Measurements from ENCODE around the gene FDX2.
"Not testable (repeated sequence)": the region's sequence is repeated elsewhere in the genome, so short reads cannot be mapped to it uniquely, and the experiment has no call there.

FDX2 gene

DNA sequence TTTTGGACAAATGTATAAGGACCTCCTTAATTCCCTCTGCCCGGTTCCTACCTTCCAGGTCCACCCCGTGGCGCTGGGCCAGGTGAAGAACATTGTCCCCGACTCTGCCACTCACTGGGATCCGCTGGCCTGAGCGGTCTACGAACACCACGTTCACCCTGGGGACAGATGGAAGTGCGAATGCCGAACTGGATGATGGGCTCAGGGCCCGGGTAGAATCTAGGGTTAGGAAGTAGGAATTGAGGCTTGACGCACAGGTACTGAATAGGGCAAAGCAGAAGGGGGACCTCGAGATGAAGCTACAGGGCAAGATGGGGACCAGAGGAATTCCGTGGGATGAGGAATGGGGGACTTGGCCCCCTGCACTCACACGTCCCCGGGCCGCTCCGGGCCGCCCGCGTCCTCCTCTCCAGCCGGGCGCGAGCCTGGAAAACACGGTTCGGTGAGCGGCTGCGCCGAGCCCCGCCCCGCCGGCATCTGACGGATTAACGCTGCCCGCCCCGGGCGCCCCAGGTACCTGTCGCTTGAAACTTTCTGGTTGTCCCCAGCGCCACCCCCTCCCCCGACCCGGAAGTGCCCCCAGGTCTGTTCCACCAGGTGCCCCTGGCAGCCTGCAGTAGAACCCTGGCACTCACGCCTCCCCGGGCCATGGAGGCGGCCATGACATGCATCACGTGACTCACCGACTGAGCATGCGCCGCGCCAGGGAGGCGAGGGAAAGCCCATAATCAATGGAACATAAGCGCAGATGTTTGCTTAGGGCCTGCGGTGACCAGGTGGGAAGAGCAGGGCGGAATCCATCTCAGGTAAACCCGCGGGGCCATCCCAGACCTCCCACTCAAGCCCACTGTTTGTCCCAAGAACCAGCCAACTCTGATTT, at the start of gene FDX2:
FDX2 (minus strand) TSS at position 681 of the 880 bp plus-strand sequence; CDS start at position 662, 19 bp downstream.
- peak within 1 kb of the TSS; percentile 84 for H3K4me3 ChIP-seq (ENCODE audit: low read depth, low read length)

DNA sequence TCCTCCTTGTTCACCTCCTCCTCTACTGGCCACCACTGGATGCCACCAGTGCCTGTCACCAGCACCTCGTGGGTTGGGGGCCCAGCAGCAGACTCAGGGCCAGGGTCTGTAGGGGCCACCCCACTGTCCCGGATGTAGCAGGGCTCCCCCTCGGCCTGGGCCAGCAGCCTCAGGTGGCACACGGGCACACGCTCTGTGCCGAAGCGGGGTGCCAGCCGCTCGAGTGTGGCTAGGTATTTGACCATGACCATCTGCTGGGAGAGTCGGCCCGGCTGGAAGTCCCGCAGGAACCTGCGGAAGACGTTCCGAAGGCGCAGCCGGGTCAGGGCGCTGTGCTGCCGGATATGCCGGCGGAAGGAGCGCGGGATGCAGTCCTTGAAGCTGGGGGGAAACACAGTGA, 49.7 kb upstream of the FDX2 start:
- no peak overlapping the region for H3K4me3 ChIP-seq (ENCODE audit: low read depth, low read length)

DNA sequence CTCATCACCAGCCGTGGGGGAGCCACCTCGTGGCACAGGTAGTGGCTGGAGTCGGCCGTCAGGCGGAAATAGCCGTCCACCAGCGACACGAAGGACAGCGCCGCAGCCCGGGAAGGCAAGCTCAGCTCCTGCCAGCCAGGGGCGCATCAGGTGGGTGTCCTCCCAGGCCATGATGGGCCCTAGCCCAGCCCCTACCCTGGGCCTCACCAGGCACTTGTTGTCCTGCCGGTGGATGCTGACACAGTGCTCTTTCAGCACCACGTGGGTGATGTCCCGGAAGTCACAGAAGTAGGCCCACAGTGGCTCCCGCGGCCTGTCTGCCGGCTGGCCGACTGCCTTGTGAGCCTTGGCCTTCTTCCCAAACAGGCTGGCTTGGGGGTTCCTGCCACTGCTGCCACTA, 48.8 kb upstream of the FDX2 start:
- H3K4me3 ChIP-seq (ENCODE audit: low read depth, low read length): no peak overlapping the region

DNA sequence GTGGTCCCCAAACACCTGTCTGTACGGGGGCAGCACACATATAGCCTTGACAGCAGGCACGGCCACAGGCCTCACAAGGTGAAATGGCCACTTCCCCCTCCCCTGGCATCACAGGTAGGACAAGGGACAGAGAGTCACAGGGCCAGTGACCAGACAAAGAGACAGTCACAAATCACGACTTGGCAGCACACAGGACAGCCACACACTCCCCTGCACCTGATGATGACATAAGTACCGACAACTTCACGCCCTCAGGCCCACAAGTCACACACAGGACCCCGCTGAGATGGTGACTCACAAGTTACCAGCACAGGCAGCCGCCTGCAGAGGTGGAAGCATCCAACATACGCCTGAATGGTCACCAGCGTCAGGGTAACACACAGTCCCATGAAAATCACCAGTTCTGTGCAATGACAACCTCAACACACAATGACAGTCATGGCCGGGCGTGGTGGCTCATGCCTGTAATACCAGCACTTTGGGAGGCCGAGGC, 48.0 kb upstream of the FDX2 start:
- no peak overlapping the region for H3K4me3 ChIP-seq (ENCODE audit: low read depth, low read length)

DNA sequence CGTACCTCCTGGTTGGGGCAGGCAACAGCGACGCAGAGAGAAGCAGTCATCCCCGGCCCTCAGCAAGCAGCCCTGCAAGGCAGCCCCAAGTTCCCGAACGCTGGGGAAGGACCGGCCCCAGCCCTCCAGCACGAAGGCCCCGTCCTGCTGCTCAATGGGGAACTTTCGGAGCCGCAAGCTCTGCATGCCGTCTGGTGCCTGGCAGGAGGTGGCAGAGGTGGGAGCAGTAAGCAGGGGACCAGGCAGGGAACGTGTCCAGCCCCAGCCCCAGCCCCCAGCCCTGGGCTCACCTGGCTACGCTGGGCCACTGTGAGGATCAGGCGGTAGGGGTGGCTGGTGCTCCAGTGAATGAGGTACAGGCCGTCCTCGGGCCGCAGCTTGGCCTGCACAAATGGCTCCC, 46.4 kb upstream of the FDX2 start:
- H3K4me3 ChIP-seq (ENCODE audit: low read depth, low read length): no peak overlapping the region

DNA sequence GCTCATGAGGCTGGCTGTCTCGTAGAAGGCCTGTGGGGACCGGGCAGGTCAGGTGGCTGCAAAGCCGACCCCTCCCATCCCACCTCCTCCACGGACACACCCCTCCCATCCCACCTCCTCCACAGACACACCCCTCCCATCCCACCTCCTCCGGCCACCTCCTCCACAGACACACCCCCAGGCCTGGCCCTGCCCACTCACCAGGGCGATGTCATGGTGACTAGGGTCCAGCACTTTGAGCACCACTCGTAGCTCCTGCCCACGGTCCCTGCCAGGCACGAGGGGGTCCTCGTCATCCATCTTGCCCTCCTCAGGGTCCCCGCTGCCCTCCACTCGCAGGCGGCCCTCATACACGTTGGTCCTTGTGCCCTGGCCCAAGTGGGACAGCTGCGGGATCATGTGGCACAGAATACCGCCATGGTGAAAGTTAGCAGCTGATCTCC, 45.8 kb upstream of the FDX2 start:
- no peak overlapping the region for H3K4me3 ChIP-seq (ENCODE audit: low read depth, low read length)

DNA sequence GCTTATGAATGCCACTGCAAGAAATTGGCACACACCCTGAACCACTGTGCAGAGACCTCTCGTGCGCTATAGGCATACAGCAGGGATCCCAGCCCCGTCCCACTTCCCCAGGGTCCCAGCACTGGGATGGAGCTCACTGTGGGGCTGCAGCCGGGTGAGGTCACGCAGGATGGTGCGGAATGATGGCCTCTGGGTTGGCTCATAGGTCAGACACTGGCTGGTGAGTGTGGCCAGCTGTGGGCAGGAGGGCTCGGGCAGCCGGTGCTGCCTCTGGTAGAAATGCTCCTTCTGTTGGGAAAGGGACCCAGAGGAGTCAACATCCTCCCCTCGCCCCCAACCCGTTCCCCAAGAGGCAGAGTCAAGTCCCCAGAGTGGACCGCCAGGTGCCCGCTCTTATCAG, 40.6 kb upstream of the FDX2 start:
- no peak overlapping the region for H3K4me3 ChIP-seq (ENCODE audit: low read depth, low read length)

DNA sequence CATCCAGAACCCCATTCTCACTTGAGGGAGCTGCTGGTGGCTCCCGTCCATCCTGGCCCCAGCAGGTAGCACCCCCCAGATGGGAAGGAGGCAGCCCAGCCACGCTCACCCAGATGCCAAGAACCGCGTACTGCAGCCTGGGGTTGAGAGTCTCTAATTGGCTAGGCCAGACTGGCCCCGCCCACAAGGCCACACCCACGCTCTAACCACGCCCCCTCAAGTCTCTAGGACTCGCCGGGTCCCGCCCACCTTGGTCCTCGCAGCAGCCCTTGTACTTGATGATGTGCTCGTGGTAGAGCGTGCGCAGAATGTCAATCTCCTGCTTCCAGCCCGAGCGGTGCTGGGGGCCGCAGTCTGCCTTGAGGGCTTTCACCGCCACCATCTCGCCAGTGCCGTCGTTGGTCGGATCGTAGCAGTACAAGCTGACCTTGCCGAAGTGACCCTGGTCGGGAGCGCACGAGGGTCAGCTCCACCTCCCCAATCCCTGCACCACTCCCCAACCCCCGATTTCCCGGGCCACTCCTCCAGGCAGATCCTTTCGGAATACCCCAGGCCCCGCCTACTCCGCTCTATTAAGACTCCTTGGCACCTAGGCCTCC, 38.1 kb upstream of the FDX2 start:
- peak overlapping the region; percentile 65 for H3K4me3 ChIP-seq (ENCODE audit: low read depth, low read length)

DNA sequence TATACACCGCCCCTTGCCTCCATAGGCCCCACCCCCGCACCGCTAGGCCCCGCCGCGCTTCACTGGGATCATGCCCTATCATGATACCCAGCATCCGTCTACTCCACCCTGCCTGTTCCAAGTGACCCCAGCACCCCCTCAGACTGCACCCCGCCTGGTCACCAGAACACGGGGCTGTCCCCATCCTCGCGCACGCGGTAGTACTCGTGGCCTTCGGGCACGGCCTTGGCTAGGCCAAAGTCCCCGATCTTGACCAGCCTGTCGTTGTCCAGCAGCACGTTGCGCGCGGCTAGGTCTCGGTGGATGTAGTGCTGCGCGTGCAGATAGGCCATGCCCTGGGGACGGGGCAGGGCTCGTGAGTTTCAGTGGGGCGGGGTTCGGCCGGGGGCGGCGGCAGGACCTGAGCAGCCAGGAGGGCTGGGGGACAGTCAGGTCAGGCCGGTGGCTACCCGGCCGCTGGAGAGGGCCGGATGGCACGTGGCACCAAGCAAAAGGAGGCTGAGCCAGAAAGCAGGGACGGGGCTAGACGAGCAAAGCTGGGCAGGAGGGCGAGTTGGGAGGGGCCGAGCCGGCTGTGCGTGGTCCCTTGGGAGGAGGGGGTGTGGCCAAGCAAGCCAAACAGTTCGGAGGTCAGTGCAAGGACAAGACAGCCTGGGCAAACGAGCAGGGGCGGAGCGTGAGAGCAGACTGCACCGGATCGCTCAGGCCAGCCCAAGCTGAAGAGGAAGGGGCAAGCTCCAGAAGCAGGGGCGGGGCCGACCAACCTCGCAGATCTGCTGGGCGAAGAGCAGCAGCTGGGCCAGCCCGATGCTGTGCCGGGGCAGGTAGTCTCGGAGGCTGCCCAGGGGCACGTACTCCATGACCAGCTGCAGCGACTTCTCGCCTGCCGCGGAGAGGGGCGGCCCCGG, 37.2 kb upstream of the FDX2 start:
- H3K4me3 ChIP-seq (ENCODE audit: low read depth, low read length): peak overlapping the region; percentile 65

- no peak overlapping the region for H3K4me3 ChIP-seq (ENCODE audit: low read depth, low read length)
Observed at GRCh38 chr19:10346509-10346908, 30.7 kb upstream of the FDX2 start.

- H3K4me3 ChIP-seq (ENCODE audit: low read depth, low read length): no peak overlapping the region
Observed at GRCh38 chr19:10344780-10345179, 29.0 kb upstream of the FDX2 start.

DNA sequence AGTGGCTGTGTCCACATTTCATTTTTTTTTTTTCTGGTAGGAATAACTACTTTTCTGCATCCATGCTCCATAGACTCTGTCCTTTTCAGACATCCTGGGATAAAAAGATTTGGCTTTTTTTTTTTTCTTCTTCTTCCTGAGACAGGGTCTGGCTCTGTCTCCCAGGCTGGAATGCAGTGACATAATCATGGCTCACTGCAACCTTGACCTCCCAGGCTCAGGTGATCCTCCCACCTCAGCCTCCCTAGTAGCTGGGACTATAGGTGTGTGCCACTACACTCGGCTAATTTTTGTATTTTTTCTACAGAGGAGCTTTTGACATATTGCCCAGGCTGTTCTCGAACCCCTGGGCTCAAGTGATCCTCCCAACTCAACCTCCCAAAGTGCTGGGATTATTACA, 27.7 kb upstream of the FDX2 start:
- H3K4me3 ChIP-seq (ENCODE audit: low read depth, low read length): no peak overlapping the region

DNA sequence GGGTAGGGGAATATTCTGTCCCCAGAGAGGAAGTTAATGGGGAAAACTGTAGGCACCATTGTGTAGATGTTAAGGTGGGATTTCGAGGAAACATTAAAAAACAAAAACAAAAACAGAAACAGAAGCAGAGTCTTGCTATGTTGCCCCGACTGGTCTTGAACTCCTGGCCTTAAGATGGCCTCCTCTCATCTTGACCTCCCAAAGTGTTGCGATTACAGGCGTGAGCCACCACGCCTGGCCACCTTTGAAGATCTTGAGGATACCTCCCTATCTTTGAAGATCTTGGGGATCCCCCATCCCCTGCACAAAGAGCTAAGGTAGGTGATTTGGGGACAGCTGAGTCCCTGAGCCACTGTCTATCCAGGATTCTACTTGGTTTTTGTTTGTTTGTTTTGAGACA, 24.2 kb upstream of the FDX2 start:
- no peak overlapping the region for H3K4me3 ChIP-seq (ENCODE audit: low read depth, low read length)

DNA sequence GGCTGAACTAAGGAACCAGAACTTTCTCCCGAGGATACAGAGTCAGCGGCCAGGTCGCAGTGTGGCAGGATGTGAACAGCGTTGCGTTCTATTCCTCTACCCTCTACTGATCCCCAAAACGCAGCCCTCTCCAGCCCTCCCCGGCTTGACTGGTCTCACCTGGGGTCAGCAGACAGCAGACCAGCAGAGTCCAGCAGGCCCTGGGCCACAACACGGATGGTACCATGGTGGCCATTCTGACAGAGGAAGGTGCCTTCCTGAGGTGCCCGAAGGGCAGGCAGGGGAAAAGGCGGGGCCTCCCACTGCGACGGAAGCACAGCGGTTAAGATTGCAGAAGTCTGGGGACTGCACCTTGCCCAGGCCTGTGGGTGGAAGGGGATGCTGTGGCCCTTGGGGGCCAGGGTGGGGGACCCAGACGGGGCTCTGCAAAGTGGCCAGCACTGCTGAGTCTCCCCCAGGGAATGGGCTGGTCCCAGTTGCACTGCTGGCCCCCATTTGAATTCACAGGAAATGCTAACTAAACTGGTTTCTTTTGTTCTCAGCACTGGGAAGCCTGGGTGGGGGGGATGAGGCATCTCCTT, 23.7 kb upstream of the FDX2 start, which contains the start of gene ICAM3:
ICAM3 (minus strand) TSS at position 245 of the 581 bp plus-strand sequence; CDS start at position 235, 10 bp downstream.
- H3K4me3 ChIP-seq (ENCODE audit: low read depth, low read length): no peak within 1 kb of the TSS

- no peak overlapping the region for H3K4me3 ChIP-seq (ENCODE audit: low read depth, low read length)
Observed at GRCh38 chr19:10338940-10339339, 23.1 kb upstream of the FDX2 start.

DNA sequence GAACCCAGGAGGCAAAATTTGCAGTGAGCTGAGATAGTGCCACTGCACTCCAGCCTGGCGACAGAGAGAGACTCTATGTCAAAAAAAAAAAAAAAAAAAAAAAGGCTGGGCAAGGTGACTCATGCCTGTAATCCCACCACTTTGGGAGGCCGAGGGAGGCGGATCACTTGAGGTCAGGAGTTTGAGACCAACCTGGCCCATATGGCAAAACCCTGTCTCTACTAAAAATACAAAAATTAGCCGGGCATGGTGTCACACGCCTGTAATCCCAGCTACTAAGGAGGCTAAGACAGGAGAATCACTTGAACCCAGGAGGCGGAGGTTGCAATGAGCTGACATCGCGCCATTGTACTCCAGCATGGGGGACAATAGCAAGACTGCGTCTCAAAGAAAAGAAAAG, 20.9 kb upstream of the FDX2 start:
- H3K4me3 ChIP-seq (ENCODE audit: low read depth, low read length): not testable (repeated sequence)

GRCh38 chr19:10335352-10335985, 19.7 kb upstream of the FDX2 start:
- no peak overlapping the region for H3K4me3 ChIP-seq (ENCODE audit: low read depth, low read length)

DNA sequence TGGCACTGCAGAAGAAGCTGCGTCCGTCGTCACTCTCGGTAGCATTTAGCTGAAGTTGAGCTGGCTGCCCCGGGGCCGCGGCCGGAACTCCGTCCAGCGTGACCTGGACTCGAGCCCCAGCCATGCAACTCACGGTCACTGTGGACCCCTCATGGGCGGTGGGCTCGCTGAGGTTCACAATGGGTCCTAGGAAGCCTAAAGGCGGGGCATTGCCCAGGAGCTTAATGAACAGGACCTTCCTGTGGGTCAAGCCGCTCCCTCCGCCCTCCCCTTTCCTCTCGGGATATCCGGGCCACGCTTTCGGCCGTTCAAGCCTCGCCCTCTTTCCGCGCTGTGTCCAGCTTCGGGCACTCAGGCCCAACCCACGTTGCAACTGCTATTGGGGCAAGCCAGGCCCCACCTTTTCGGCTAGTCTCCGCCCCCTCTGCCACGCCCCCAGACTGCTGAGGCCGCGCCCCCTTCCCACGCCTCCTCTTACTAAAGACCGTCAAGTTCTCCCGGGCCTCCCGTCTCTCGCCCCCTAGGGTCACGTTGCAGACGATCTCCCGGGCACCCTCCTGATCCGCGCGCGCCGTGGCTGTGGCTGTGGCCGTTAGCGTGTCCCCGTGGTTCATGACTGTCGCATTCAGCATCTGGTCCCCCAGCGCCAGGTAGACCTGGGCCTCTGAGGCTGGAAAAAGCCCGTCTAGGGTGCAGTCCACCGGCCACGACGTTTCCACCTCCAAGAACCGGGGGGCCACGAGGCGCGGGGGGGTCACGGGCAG, 19.0 kb upstream of the FDX2 start:
- peak overlapping the region; percentile 86 for H3K4me3 ChIP-seq (ENCODE audit: low read depth, low read length)

GRCh38 chr19:10333758-10334587, 18.2 kb upstream of the FDX2 start:
- peak overlapping the region; percentile 86 for H3K4me3 ChIP-seq (ENCODE audit: low read depth, low read length)

Measured in iPS-11a (cell line).